H1 (cell line): ENCODE data around the gene SHTN1. TPM values are rescaled to one million over a fixed set of nuclear protein-coding genes. Genes with fewer than 3 reads are reported as not detected.

Experiments used
- MAX ChIP-seq: IDR thresholded peaks from 2 replicates; pipeline ENCODE4 v1.6.1; 2012; ENCODE audit warnings: inconsistent platforms
- RXRA ChIP-seq: IDR thresholded peaks from 2 replicates; pipeline ENCODE4 v1.6.1; 2011; ENCODE audit warnings: low read depth, mild to moderate bottlenecking, low read length, moderate library complexity; ENCODE audit not compliant: insufficient read depth
- TAF7 ChIP-seq: optimal IDR thresholded peaks from 2 replicates; pipeline ENCODE3; 2011; ENCODE audit warnings: low read depth, mild to moderate bottlenecking, inconsistent platforms, low read length, moderate library complexity, borderline replicate concordance
- TCF12 ChIP-seq: IDR thresholded peaks from 2 replicates; pipeline ENCODE4 v1.6.1; 2011; ENCODE audit warnings: low read depth, mild to moderate bottlenecking, low read length
- polyA plus RNA-seq, 7 experiments: library from polyadenylated mRNA; depleted of rRNA in 3 of 7; stranded (reverse) in 5 of 7; unstranded in 2 of 7; fragments of >200 nt in 5 of 7; fragments of 200-250 nt in 2 of 7; gene quantifications; 1 replicate in 5 of 7; 2 replicates in 1 of 7; 4 replicates in 1 of 7; pipeline versions ENCODE4 v1.2.1 to v1.2.3, GENCODE V29; 2011 to 2013; ENCODE audit warnings: missing spikeins in 2 of 7, mixed read lengths in 2 of 7
- total RNA-seq: library from RNA; stranded (reverse); fragmentation: NEBNext Ultra II Directional; extraction: Animal tissue kit (Norgen Biotek cat#: 25700); gene quantifications from 2 replicates; pipeline ENCODE4 v1.2.1, GENCODE V29; 2021

SHTN1 gene
- total and polyA plus RNA-seq, 2 of the 8 experiments (the other 6 are each of a cell fraction or from before 2014, with no cell fraction given) = 3.3 to 12.7 TPM

GRCh38 chr10:116961406-116962251 lies 43.4 kb downstream of the SHTN1 start (continued):
- no peak for TF ChIP-seq MAX
- no peak for TF ChIP-seq TCF12
- no peak for TF ChIP-seq TAF7
- TF ChIP-seq RXRA = no peak
- TF ChIP-seq, all 59 proteins: peak for 0
